Measurements from ENCODE around the gene ELMO3.

Gene ELMO3

GRCh38 chr16:67215706-67216105 is 16.8 kb downstream of the ELMO3 start:
- no peak overlapping the region for H3K4me3 ChIP-seq (ENCODE audit: low read length)
- H3K36me3 ChIP-seq (ENCODE audit: control insufficient read depth, low read length), result no peaks in the 10 kb centered on the region
- no peak overlapping the region for H3K27ac ChIP-seq (ENCODE audit: low read depth, low read length)
- no peaks in the 10 kb centered on the region for H3F3A ChIP-seq (ENCODE audit: control insufficient read depth, insufficient read depth)
- peaks cover 3% of the 10 kb centered on the region; the same call in 1 of the 2 replicates for H3K27me3 ChIP-seq (ENCODE audit: control insufficient read depth, low read length)
- H3K9me2 ChIP-seq (replicated peaks; ENCODE audit: control insufficient read depth, low read length), result no peaks in the 10 kb centered on the region
- H3K9me3 ChIP-seq (ENCODE audit: control insufficient read depth, insufficient read depth, low read length), result no peaks in the 10 kb centered on the region
- H4K20me1 ChIP-seq (ENCODE audit: control insufficient read depth, insufficient read depth, low read depth, low read length), result no peaks in the 10 kb centered on the region
- no peaks in the 10 kb centered on the region for H3K79me2 ChIP-seq (ENCODE audit: control insufficient read depth, low read length)
- H3K4me2 ChIP-seq (ENCODE audit: low read length), result no peak overlapping the region
- no peaks in the 10 kb centered on the region for H3K4me1 ChIP-seq (ENCODE audit: control insufficient read depth, low read length)
- no peak for TF ChIP-seq CTCF (IDR thresholded peaks at IDR 0.05; ENCODE audit: low read depth, low read length, poor library complexity, severe bottlenecking)
- no peak for TF ChIP-seq EZH2phosphoT487 (IDR thresholded peaks at IDR 0.05; ENCODE audit: borderline replicate concordance, low read length)

DNA sequence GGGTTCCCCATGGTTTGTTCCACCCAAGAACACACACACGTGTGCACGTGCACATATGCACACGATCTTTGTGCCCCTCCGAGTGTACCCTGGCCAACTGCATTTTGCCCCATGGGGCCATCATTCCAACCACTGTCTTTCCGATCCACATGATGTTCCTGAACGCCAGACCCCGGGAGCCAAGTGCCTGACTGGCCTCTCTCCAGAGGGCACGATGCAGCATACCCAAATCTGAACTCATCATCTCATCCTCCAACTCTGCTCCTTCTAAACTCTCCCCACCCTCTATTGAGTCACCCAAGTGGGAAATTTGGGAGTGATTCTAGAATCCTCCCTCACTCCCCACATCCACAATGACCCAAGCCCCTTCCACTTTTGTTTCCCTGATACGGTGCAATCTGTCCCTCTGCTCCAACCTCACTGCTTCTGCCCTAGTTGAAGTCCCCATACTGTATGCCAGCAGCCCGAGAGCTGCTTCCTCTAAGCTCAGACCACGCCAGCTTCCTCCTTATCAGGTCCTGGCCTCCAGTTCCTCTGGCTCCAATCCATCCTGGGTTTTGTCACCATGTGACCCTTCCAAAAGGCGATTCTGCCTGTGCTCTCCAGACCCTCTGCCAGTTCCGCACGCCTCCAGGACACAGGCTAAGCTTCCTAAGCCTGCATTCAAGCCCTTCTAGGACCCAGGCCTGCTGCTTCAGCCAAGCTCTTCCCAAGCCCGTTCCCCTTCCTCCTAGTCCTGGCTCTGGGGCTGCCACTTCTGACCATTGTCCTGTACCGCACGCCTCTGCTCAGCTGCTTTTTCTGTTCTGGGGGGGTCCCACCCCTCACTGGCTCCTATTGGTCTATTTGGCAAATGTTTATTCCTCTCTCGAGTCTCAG is 17.9 kb downstream of the ELMO3 start:
- H3K9me2 ChIP-seq (replicated peaks; ENCODE audit: control insufficient read depth, low read length), result no peaks in the 10 kb centered on the region
- no peak overlapping the region for H3K27ac ChIP-seq (ENCODE audit: low read depth, low read length)
- TF ChIP-seq EZH2phosphoT487 (IDR thresholded peaks at IDR 0.05; ENCODE audit: borderline replicate concordance, low read length), result no peak
- no peak for TF ChIP-seq CTCF (IDR thresholded peaks at IDR 0.05; ENCODE audit: low read depth, low read length, poor library complexity, severe bottlenecking)
- no peaks in the 10 kb centered on the region for H4K20me1 ChIP-seq (ENCODE audit: control insufficient read depth, insufficient read depth, low read depth, low read length)
- no peaks in the 10 kb centered on the region for H3K4me1 ChIP-seq (ENCODE audit: control insufficient read depth, low read length)
- H3K4me3 ChIP-seq (ENCODE audit: low read length), result no peak overlapping the region
- H3K9me3 ChIP-seq (ENCODE audit: control insufficient read depth, insufficient read depth, low read length), result no peaks in the 10 kb centered on the region
- peaks cover under 1% of the 10 kb centered on the region; the same call in 1 of the 2 replicates for H3K27me3 ChIP-seq (ENCODE audit: control insufficient read depth, low read length)
- H3K36me3 ChIP-seq (ENCODE audit: control insufficient read depth, low read length), result no peaks in the 10 kb centered on the region
- no peaks in the 10 kb centered on the region for H3K79me2 ChIP-seq (ENCODE audit: control insufficient read depth, low read length)
- no peaks in the 10 kb centered on the region for H3F3A ChIP-seq (ENCODE audit: control insufficient read depth, insufficient read depth)
- no peak overlapping the region for H3K4me2 ChIP-seq (ENCODE audit: low read length)

DNA sequence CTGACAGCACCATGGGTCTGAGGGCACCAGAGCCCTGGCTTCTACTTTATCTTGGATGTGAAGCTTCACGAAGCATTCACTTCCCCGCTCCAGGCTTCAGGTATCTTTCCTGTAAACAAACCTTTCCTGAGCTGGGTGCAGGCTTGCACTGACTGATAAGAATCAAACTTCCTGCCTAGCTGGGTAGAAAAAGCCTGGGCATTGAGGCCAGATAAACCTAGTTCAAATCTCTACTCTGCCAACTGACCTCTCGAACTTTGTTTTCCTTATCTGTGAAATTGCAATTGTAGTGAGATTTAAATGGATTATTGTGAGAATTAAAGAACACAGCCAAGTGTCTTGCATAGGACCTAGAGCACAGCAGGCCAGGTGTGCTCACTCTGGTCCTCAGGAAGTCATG is 25.1 kb downstream of the ELMO3 start:
- no peak overlapping the region for H3K27ac ChIP-seq (ENCODE audit: low read depth, low read length)
- TF ChIP-seq CTCF (IDR thresholded peaks at IDR 0.05; ENCODE audit: low read depth, low read length, poor library complexity, severe bottlenecking), result no peak
- no peak for TF ChIP-seq EZH2phosphoT487 (IDR thresholded peaks at IDR 0.05; ENCODE audit: borderline replicate concordance, low read length)
- no peaks in the 10 kb centered on the region for H3K9me2 ChIP-seq (replicated peaks; ENCODE audit: control insufficient read depth, low read length)
- H4K20me1 ChIP-seq (ENCODE audit: control insufficient read depth, insufficient read depth, low read depth, low read length), result no peaks in the 10 kb centered on the region
- peaks cover 11% of the 10 kb centered on the region for H3K36me3 ChIP-seq (ENCODE audit: control insufficient read depth, low read length)
- H3F3A ChIP-seq (ENCODE audit: control insufficient read depth, insufficient read depth), result no peaks in the 10 kb centered on the region
- no peak overlapping the region for H3K4me2 ChIP-seq (ENCODE audit: low read length)
- peaks cover 21% of the 10 kb centered on the region for H3K79me2 ChIP-seq (ENCODE audit: control insufficient read depth, low read length)
- no peak overlapping the region for H3K4me3 ChIP-seq (ENCODE audit: low read length)
- no peaks in the 10 kb centered on the region for H3K27me3 ChIP-seq (ENCODE audit: control insufficient read depth, low read length)
- peaks cover 25% of the 10 kb centered on the region for H3K4me1 ChIP-seq (ENCODE audit: control insufficient read depth, low read length)
- H3K9me3 ChIP-seq (ENCODE audit: control insufficient read depth, insufficient read depth, low read length), result no peaks in the 10 kb centered on the region
